ENCODE results near the gene TRNT1. TPM values are rescaled to one million over a fixed set of nuclear protein-coding genes. Genes with fewer than 3 reads are reported as not detected.

The TRNT1 gene
- total RNA-seq, 1 donor from 2014 or later: 12.1 TPM

DNA sequence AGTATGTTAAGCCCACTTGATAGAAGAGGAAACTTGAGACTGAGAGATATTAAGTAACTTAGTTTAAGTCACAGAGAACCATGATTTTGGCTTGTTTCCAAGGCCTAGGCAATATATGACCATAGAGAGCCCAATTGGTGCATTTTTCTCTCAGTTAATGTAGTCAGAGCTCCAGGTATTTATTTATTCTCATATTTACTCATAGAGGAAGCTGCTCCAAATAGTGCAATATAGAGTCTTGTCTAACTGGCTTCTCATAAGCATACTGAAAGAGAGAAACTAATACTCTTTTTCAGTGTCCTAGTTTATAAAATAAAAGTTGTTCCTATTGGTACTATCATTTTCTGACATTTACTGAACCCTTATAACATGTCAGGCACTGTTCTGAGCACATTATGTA is 15.2 kb downstream of the TRNT1 start:
- Mint-ChIP-seq H3K36me3 (ENCODE audit: low read depth, unreplicated experiment) (peaks cover 14% of the 10 kb centered on the region), H3K4me3 (ENCODE audit: unreplicated experiment) (no peak overlapping the region), H3K9me3 (ENCODE audit: unreplicated experiment) (no peaks in the 10 kb centered on the region), H3K27me3 (ENCODE audit: unreplicated experiment) (no peaks in the 10 kb centered on the region), H3K4me1 (ENCODE audit: unreplicated experiment) (no peaks in the 10 kb centered on the region), H3K27ac (ENCODE audit: unreplicated experiment) (no peak overlapping the region)
- TF ChIP-seq, protein P1, sequence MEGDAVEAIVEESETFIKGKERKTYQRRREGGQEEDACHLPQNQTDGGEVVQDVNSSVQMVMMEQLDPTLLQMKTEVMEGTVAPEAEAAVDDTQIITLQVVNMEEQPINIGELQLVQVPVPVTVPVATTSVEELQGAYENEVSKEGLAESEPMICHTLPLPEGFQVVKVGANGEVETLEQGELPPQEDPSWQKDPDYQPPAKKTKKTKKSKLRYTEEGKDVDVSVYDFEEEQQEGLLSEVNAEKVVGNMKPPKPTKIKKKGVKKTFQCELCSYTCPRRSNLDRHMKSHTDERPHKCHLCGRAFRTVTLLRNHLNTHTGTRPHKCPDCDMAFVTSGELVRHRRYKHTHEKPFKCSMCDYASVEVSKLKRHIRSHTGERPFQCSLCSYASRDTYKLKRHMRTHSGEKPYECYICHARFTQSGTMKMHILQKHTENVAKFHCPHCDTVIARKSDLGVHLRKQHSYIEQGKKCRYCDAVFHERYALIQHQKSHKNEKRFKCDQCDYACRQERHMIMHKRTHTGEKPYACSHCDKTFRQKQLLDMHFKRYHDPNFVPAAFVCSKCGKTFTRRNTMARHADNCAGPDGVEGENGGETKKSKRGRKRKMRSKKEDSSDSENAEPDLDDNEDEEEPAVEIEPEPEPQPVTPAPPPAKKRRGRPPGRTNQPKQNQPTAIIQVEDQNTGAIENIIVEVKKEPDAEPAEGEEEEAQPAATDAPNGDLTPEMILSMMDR (IDR thresholded peaks at IDR 0.05; ENCODE audit: unreplicated experiment): no peak
- DNase-seq (ENCODE audit: low spot score): no peak

DNA sequence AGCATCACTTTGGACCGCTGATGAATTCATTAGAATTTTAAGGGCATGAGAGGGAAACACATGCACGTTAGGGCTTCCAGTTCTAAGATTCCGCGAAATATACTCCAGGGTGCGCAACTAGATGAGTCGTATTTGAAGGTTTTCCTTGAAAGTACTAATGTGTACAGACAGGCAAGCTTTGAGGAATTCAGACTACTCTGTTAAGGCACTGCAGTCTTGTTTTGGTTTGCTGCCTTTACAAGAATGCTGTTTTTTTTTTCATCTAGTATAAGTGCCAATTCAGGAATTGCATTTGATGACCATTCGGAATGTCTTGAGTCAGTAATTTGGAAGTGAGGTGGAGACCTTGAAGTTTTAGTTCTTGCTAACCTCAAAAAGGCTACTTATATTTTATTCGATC is 19.1 kb downstream of the TRNT1 start:
- H3K27me3 Mint-ChIP-seq (ENCODE audit: unreplicated experiment): no peaks in the 10 kb centered on the region
- no peak overlapping the region for H3K4me3 Mint-ChIP-seq (ENCODE audit: unreplicated experiment)
- no peaks in the 10 kb centered on the region for H3K4me1 Mint-ChIP-seq (ENCODE audit: unreplicated experiment)
- H3K36me3 Mint-ChIP-seq (ENCODE audit: low read depth, unreplicated experiment): peaks cover 19% of the 10 kb centered on the region
- no peak for DNase-seq (ENCODE audit: low spot score)
- TF ChIP-seq, protein P1 (IDR thresholded peaks at IDR 0.05; ENCODE audit: unreplicated experiment): no peak
- no peak overlapping the region for H3K27ac Mint-ChIP-seq (ENCODE audit: unreplicated experiment)
- H3K9me3 Mint-ChIP-seq (ENCODE audit: unreplicated experiment): no peaks in the 10 kb centered on the region

DNA sequence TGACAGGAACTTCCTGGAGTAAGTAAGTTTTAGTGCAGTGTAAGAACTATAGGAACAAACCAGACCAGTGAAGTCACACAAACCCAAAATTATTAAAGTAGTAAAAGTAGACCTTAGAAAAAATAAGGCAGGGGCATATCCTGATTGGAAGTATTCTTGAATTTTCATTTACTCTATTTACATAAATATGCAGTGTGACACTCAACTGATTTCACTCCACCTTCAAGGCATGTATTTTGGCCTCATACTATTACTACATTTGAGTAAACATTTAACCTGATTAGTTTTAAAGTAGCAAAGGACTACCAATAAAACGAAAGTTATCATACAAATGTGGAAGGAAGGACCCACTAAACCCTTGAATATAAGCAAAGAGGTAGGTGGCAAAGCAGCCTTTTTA is 22.8 kb downstream of the TRNT1 start:
- H3K36me3 Mint-ChIP-seq (ENCODE audit: low read depth, unreplicated experiment): peaks cover 26% of the 10 kb centered on the region
- no peaks in the 10 kb centered on the region for H3K4me1 Mint-ChIP-seq (ENCODE audit: unreplicated experiment)
- H3K9me3 Mint-ChIP-seq (ENCODE audit: unreplicated experiment): no peaks in the 10 kb centered on the region
- TF ChIP-seq, protein P1 (IDR thresholded peaks at IDR 0.05; ENCODE audit: unreplicated experiment): no peak
- no peaks in the 10 kb centered on the region for H3K27me3 Mint-ChIP-seq (ENCODE audit: unreplicated experiment)
- no peak overlapping the region for H3K4me3 Mint-ChIP-seq (ENCODE audit: unreplicated experiment)
- no peak overlapping the region for H3K27ac Mint-ChIP-seq (ENCODE audit: unreplicated experiment)
- no peak for DNase-seq (ENCODE audit: low spot score)

DNA sequence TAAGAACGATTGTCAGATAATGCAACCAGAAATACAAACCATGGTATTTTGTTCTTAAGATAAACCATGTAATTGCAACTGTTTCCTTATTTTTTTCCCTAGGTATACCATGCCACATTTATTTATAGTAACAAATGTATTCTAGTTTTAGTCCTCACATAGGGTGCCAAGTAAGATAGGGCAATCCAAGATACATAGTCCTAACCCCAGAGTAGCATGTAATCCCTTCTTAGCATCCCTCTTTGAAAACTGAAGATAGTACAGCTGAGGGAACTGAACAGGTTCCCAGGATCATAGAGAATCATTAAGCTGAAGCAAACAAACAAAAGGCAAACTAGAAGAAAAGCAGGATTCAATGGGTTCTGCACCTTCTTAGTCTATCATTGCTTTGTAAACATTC is 24.8 kb downstream of the TRNT1 start:
- TF ChIP-seq, protein P1 (IDR thresholded peaks at IDR 0.05; ENCODE audit: unreplicated experiment): no peak
- H3K4me3 Mint-ChIP-seq (ENCODE audit: unreplicated experiment): no peak overlapping the region
- peaks cover 19% of the 10 kb centered on the region for H3K36me3 Mint-ChIP-seq (ENCODE audit: low read depth, unreplicated experiment)
- peaks cover 2% of the 10 kb centered on the region for H3K4me1 Mint-ChIP-seq (ENCODE audit: unreplicated experiment)
- no peak for DNase-seq (ENCODE audit: low spot score)
- no peaks in the 10 kb centered on the region for H3K27me3 Mint-ChIP-seq (ENCODE audit: unreplicated experiment)
- H3K27ac Mint-ChIP-seq (ENCODE audit: unreplicated experiment): no peak overlapping the region
- no peaks in the 10 kb centered on the region for H3K9me3 Mint-ChIP-seq (ENCODE audit: unreplicated experiment)

GRCh38 chr3:3154879-3155610 is 28.3 kb downstream of the TRNT1 start:
- DNase-seq (ENCODE audit: low spot score): no peak
- peak overlapping the region; percentile 31 for H3K4me3 Mint-ChIP-seq (ENCODE audit: unreplicated experiment)
- TF ChIP-seq, protein P1 (IDR thresholded peaks at IDR 0.05; ENCODE audit: unreplicated experiment): no peak
- H3K27me3 Mint-ChIP-seq (ENCODE audit: unreplicated experiment): no peaks in the 10 kb centered on the region
- no peaks in the 10 kb centered on the region for H3K9me3 Mint-ChIP-seq (ENCODE audit: unreplicated experiment)
- no peak overlapping the region for H3K27ac Mint-ChIP-seq (ENCODE audit: unreplicated experiment)
- H3K4me1 Mint-ChIP-seq (ENCODE audit: unreplicated experiment): peaks cover 2% of the 10 kb centered on the region
- peaks cover 22% of the 10 kb centered on the region for H3K36me3 Mint-ChIP-seq (ENCODE audit: low read depth, unreplicated experiment)
